ENCODE data around the gene ALOX12. TPM values are rescaled to one million over a fixed set of nuclear protein-coding genes. Genes with fewer than 3 reads are reported as not detected.
"Not testable (repeated sequence)": the region's sequence is repeated elsewhere in the genome, so short reads cannot be mapped to it uniquely, and the experiment has no call there.

ALOX12 gene
- total RNA-seq, 1 donor from 2014 or later = 0.98 TPM

DNA sequence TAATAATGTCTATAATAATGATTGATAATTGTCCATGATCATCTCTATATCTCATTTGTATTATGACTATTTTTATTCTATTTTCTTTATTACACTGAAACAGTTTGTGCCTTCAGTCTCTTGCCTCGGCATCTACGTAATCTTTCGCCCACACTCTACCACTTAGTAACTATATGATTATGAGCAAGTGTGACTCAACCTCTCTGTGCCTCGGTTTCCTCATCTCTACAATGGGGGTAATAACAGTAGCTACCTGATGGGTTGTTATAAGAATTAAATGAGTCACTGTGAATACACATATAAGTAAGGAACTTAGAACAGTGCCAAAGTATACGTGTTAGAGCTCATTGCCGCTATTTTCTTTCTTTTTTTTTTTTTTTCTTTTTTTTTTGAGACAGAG lies 51.7 kb downstream of the ALOX12 start:
- no peak overlapping the region for H3K4me3 ChIP-seq (ENCODE audit: low read depth, low read length)
- no peak for DNase-seq (ENCODE audit: low read depth)
- TF ChIP-seq, protein P1, sequence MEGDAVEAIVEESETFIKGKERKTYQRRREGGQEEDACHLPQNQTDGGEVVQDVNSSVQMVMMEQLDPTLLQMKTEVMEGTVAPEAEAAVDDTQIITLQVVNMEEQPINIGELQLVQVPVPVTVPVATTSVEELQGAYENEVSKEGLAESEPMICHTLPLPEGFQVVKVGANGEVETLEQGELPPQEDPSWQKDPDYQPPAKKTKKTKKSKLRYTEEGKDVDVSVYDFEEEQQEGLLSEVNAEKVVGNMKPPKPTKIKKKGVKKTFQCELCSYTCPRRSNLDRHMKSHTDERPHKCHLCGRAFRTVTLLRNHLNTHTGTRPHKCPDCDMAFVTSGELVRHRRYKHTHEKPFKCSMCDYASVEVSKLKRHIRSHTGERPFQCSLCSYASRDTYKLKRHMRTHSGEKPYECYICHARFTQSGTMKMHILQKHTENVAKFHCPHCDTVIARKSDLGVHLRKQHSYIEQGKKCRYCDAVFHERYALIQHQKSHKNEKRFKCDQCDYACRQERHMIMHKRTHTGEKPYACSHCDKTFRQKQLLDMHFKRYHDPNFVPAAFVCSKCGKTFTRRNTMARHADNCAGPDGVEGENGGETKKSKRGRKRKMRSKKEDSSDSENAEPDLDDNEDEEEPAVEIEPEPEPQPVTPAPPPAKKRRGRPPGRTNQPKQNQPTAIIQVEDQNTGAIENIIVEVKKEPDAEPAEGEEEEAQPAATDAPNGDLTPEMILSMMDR (conservative IDR thresholded peaks at IDR 0.05; ENCODE audit: low read depth, low read length) = no peak

DNA sequence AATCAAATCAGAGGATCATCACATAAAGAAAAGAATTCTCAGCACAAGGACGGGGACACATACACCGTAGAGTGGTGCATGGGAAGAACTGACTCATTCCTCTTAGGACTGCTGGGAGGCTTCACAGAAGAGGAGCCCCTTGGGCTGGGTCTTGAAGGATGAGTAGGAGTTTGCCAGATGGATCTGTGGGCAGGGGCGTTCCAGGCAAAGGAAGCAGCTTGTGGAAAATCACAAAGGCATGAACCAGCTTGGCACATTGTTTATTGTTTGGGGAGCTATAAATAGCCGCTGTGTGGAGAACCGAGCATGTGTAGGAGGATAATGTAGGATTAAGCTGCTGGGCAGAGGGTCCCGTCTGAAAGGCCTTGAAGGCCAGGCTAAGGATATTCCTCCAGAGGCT lies 53.1 kb downstream of the ALOX12 start:
- no peak overlapping the region for H3K4me3 ChIP-seq (ENCODE audit: low read depth, low read length)
- DNase-seq (ENCODE audit: low read depth) = no peak
- TF ChIP-seq, protein P1 (conservative IDR thresholded peaks at IDR 0.05; ENCODE audit: low read depth, low read length) = no peak

DNA sequence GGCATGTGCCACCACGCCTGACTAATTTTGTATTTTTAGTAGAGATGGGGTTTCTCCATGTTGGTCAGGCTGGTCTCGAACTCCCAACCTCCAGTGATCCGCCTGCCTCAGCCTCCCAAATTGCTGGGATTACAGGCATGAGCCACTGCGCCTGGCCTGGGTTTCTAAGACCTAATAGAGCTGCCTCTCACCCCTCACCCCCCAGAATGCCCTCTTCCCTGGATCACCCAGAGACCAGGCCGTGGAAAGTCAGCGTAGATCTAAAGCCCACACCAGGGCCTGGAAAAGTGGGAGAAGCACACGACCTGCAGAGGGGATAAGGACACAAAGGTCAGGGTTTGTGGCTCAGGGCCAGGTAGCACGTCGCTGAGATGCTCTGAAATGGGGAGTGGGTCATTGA lies 54.7 kb downstream of the ALOX12 start:
- DNase-seq (ENCODE audit: low read depth); H3K4me3 ChIP-seq (ENCODE audit: low read depth, low read length): not testable (repeated sequence)

DNA sequence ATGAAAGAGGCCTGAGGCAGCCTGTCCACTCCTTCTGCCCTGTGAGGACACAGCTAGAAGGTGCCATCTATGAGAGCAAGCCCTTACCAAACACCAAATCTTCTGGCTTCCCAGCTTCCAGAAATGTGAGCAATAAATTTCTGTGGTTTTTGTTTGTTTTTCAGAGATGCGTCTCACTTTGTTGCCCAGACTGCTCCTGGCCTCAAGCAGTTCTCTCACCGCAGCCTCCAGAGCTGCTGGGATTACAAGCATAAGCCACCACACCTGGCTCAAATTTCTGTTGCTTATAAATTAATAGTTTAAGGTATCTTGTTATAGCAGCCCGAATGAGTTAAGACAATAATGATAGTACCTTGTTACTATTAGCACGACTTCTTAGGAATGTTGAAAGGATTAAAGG lies 60.5 kb downstream of the ALOX12 start:
- TF ChIP-seq, protein P1 (conservative IDR thresholded peaks at IDR 0.05; ENCODE audit: low read depth, low read length) = no peak
- no peak for DNase-seq (ENCODE audit: low read depth)
- no peak overlapping the region for H3K4me3 ChIP-seq (ENCODE audit: low read depth, low read length)

DNA sequence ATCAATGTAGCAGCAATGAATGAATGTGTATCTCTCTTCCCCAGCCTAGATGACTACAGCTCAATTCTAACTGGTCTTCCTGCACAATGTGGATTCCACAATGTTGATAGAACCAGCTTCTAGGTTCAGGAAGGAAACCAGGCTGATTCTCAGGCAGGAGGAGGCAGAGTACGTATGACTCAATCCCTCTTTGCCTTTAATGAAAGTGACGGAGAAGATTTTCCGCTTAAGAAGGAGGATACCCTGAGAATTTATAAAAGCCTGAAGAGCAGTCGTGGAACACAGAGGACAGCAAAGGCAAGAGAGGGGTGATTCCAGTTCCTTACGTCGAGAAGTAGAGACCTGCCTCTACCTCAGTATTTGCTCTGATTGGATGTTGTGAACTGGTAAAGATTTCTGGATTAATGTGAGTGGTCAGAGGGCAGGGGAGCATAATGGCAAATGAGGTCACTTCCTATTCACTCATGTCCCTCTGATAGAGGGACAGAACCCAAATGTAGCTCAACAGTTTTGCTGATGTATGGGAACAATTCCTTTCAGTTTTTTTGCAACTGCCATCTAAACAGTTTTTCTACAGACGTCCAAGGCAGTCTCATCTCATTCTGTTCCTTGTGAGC lies 63.1 kb downstream of the ALOX12 start:
- TF ChIP-seq, protein P1 (conservative IDR thresholded peaks at IDR 0.05; ENCODE audit: low read depth, low read length) = no peak
- H3K4me3 ChIP-seq (ENCODE audit: low read depth, low read length) = no peak overlapping the region
- no peak for DNase-seq (ENCODE audit: low read depth)

Other genes starting within 250 kb of the ALOX12 start
- gene XAF1, start 240.0 kb upstream of the ALOX12 start, total RNA-seq = 0.06 TPM in 1 of 2 replicates, not detected in the other
- not detected in 2 replicates for gene FBXO39, start 219.8 kb upstream of the ALOX12 start, total RNA-seq
- gene TEKT1, start 164.3 kb upstream of the ALOX12 start, total RNA-seq = not detected in 2 replicates
- 180 and 275 TPM in 2 replicates for gene RNASEK, start 16.6 kb downstream of the ALOX12 start, total RNA-seq
- under 0.01 TPM in 1 of 2 replicates, not detected in the other for gene BCL6B, start 27.0 kb downstream of the ALOX12 start, total RNA-seq
- 3.1 and 4.1 TPM in 2 replicates for gene SLC16A13, start 40.0 kb downstream of the ALOX12 start, total RNA-seq
- gene SLC16A11, start 48.0 kb downstream of the ALOX12 start, total RNA-seq = not detected in 2 replicates
- not detected in 2 replicates for gene CLEC10A, start 84.2 kb downstream of the ALOX12 start, total RNA-seq
- not detected in 2 replicates for gene ASGR2, start 118.8 kb downstream of the ALOX12 start, total RNA-seq
- 0.72 and 5.1 TPM in 2 replicates for gene ASGR1, start 183.3 kb downstream of the ALOX12 start, total RNA-seq
- gene DLG4, start 223.8 kb downstream of the ALOX12 start, total RNA-seq = 2.6 and 7.8 TPM in 2 replicates
- 320 and 573 TPM in 2 replicates for gene ACADVL, start 223.9 kb downstream of the ALOX12 start, total RNA-seq
- 46.5 and 68.0 TPM in 2 replicates for gene DVL2, start 238.5 kb downstream of the ALOX12 start, total RNA-seq
- 27.1 and 42.8 TPM in 2 replicates for gene PHF23, start 243.4 kb downstream of the ALOX12 start, total RNA-seq
- gene GABARAP, start 246.4 kb downstream of the ALOX12 start, total RNA-seq = 298 and 570 TPM in 2 replicates

All from epithelial cell of proximal tubule (primary cell).